Ammon's horn (tissue), 1 donor: ENCODE measurements around the gene GALNT15.
A peak's percentile ranks its signal among the peaks of the same experiment; 100 is the strongest.

Experiments
- DNase-seq: peaks from one replicate; pipeline ENCODE4 v3.0.0-alpha.2; 2016; ENCODE audit warnings: low spot score

GALNT15 gene

GRCh38 chr3:16174389-16174788 lies at the start of gene GALNT15:
TSS of gene GALNT15 (plus strand) at chr3:16174680. CDS start at chr3:16175152, 472 bp downstream.
- peak; percentile 95 for DNase-seq

- DNase-seq = no peak
These were observed 47.8 kb upstream of the GALNT15 start for GRCh38 chr3:16126634-16127033.

GRCh38 chr3:16127249-16127648 lies 47.2 kb upstream of the GALNT15 start:
- DNase-seq = no peak

- peak; percentile 44 for DNase-seq
These were observed 44.4 kb upstream of the GALNT15 start for GRCh38 chr3:16130066-16130465.

- DNase-seq = no peak
These were observed 42.3 kb upstream of the GALNT15 start for GRCh38 chr3:16132190-16132589.

- peak; percentile 72 for DNase-seq
These were observed 41.6 kb upstream of the GALNT15 start for GRCh38 chr3:16132928-16133327.

GRCh38 chr3:16134173-16134928 lies 40.1 kb upstream of the GALNT15 start:
- no peak for DNase-seq

GRCh38 chr3:16136055-16136454 lies 38.4 kb upstream of the GALNT15 start:
- DNase-seq = no peak

GRCh38 chr3:16137044-16137443 lies 37.4 kb upstream of the GALNT15 start:
- no peak for DNase-seq

GRCh38 chr3:16137977-16138376 lies 36.5 kb upstream of the GALNT15 start:
- DNase-seq = no peak

- peak; percentile 54 for DNase-seq
These were observed 34.2 kb upstream of the GALNT15 start for GRCh38 chr3:16140116-16140893.

- no peak for DNase-seq
These were observed 33.6 kb upstream of the GALNT15 start for GRCh38 chr3:16140894-16141285.

GRCh38 chr3:16142350-16143025 lies 32.0 kb upstream of the GALNT15 start:
- DNase-seq = no peak

- DNase-seq = no peak
These were observed 30.5 kb upstream of the GALNT15 start for GRCh38 chr3:16143861-16144447.

GRCh38 chr3:16145176-16145575 lies 29.3 kb upstream of the GALNT15 start:
- no peak for DNase-seq

GRCh38 chr3:16146015-16146730 lies 28.3 kb upstream of the GALNT15 start:
- DNase-seq = no peak

GRCh38 chr3:16147220-16147994 lies 27.1 kb upstream of the GALNT15 start:
- no peak for DNase-seq

- no peak for DNase-seq
These were observed 26.3 kb upstream of the GALNT15 start for GRCh38 chr3:16148213-16148612.

- DNase-seq = peak; percentile 35
These were observed 25.7 kb upstream of the GALNT15 start for GRCh38 chr3:16148783-16149182.

GRCh38 chr3:16150285-16150684 lies 24.2 kb upstream of the GALNT15 start:
- DNase-seq = no peak

GRCh38 chr3:16151109-16151508 lies 23.4 kb upstream of the GALNT15 start:
- DNase-seq = peak; percentile 74
